BLaER1 treated with 17β-estradiol and CSF1 and Interleukin-3, amounts not matched to agents 10 nM and 100 nM (cell line): ENCODE measurements around the gene CFAP157.
A peak's percentile ranks its signal among the peaks of the same experiment; 100 is the strongest.

Experiments used
- H3K27ac ChIP-seq, 11 experiments: shearing (Covaris generic); formaldehyde crosslinking; 2 replicates each; pipeline ENCODE4 v1.8.1; 2022
- H3K27me3 ChIP-seq, 11 experiments: shearing (Covaris generic); formaldehyde crosslinking; 2 replicates each; pipeline ENCODE4 v1.8.1; 2022
- H3K36me3 ChIP-seq, 11 experiments: shearing (Covaris generic); formaldehyde crosslinking; 2 replicates each; pipeline ENCODE4 v1.8.1; 2022
- H3K4me1 ChIP-seq, 10 experiments: shearing (Covaris generic); formaldehyde crosslinking; 2 replicates each; pipeline ENCODE4 v1.8.1; 2022
- H3K4me2 ChIP-seq, 11 experiments: shearing (Covaris generic); formaldehyde crosslinking; 2 replicates each; pipeline ENCODE4 v1.8.1; 2022
- H3K4me3 ChIP-seq, 10 experiments: shearing (Covaris generic); formaldehyde crosslinking; 2 replicates each; pipeline ENCODE4 v1.8.1; 2022
- H3K9ac ChIP-seq, 11 experiments: shearing (Covaris generic); formaldehyde crosslinking; 2 replicates each; pipeline ENCODE4 v1.8.1; 2022
- H3K9me3 ChIP-seq, 11 experiments: shearing (Covaris generic); formaldehyde crosslinking; replicated peaks in 1 of 11; 2 replicates each; pipeline ENCODE4 v1.8.1; 2022
- H4K20me1 ChIP-seq, 11 experiments: shearing (Covaris generic); formaldehyde crosslinking; 2 replicates each; pipeline ENCODE4 v1.8.1; 2022
- Cebpa-rat ChIP-seq, 11 experiments: shearing (Covaris generic); IDR thresholded peaks; 2 replicates each; pipeline ENCODE4 v1.8.1; 2022

Gene CFAP157

DNA sequence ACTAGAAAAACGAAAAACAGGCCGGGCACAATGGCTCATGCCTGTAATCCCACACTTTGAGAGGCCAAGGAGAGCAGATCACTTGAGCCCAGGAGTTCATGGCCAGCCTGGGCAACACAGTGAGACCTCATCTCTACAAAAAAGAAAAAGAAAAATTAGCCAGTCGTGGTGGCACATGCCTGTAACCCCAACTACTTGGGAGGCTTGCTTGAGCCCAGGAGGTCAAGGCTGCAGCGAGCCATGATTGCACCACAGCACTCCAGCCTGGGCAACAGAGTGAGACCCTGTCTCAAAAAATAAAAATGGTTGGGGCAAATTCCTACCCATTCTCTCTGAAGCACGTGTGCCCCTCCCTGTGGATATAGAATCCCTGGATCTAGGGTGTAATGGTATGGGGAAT lies 8.4 kb upstream of the CFAP157 start:
- Histone ChIP-seq H3K4me3 (no peak overlapping the region), H3K27me3 (peaks cover 0 to 11% (median 6%) of the 10 kb centered on the region in 11 experiments; a peak in 11 of 22 replicates), H3K9me3 (peaks cover 0 to 6% (median 0%) of the 10 kb centered on the region in 11 experiments; a peak in 3 of 22 replicates), H3K4me2 (no peak overlapping the region), H3K9ac (no peak overlapping the region), H3K36me3 (peaks cover 0 to 16% (median 13%) of the 10 kb centered on the region in 11 experiments; a peak in 9 of 22 replicates), H3K4me1 (no peaks in the 10 kb centered on the region), H4K20me1 (peaks cover 0 to 3% (median 0%) of the 10 kb centered on the region in 11 experiments; a peak in 1 of 22 replicates), H3K27ac (no peak overlapping the region)
- no peak for TF ChIP-seq Cebpa-rat (IDR thresholded peaks at IDR 0.05)

- Histone ChIP-seq H3K27me3 (peaks cover 0 to 11% (median 6%) of the 10 kb centered on the region in 11 experiments; a peak in 11 of 22 replicates), H3K4me1 (no peaks in the 10 kb centered on the region), H3K4me2 (peak overlapping the region in 7 of 11 experiments; percentile 5 to 38 (median 12); a peak in 7 of 22 replicates), H3K27ac (no peak overlapping the region), H3K9me3 (peaks cover 0 to 6% (median 0%) of the 10 kb centered on the region in 11 experiments; a peak in 3 of 22 replicates), H3K9ac (no peak overlapping the region), H3K36me3 (peaks cover 0 to 8% (median 6%) of the 10 kb centered on the region in 11 experiments; a peak in 7 of 22 replicates), H4K20me1 (peaks cover 0 to 3% (median 0%) of the 10 kb centered on the region in 11 experiments; a peak in 2 of 22 replicates), H3K4me3 (no peak overlapping the region)
- TF ChIP-seq Cebpa-rat (IDR thresholded peaks at IDR 0.05): no peak
Observed at GRCh38 chr9:127698985-127699670, 7.7 kb upstream of the CFAP157 start.

DNA sequence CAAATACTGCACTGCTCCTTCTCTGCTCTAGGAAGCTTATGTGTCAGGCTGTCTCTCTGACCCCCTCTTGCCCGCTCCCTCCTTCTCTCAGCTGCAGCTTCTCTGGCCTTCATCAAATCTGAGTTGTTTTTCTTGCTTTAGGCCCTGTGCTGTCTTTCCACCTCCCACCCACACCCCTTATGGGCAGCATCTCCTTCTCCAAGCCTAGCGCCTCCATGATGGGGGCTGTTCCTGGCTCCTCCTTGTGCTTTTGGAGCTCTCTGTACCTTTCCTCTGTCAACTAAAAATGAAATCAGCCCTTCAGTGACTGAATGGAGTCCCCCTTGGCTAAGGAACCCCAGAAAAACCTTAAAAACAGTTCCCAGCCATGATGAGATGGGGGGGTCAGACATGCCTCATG lies 6.6 kb upstream of the CFAP157 start:
- no peak overlapping the region for H3K9ac ChIP-seq

GRCh38 chr9:127700594-127701255 lies 6.1 kb upstream of the CFAP157 start:
- Histone ChIP-seq H3K4me2 (no peak overlapping the region), H3K27me3 (peaks cover 0 to 11% (median 6%) of the 10 kb centered on the region in 11 experiments; a peak in 11 of 22 replicates), H3K27ac (no peak overlapping the region), H3K9me3 (peaks cover 0 to 6% (median 0%) of the 10 kb centered on the region in 11 experiments; a peak in 3 of 22 replicates), H3K4me3 (no peak overlapping the region), H3K4me1 (no peaks in the 10 kb centered on the region), H4K20me1 (peaks cover 0 to 9% (median 0%) of the 10 kb centered on the region in 11 experiments; a peak in 5 of 22 replicates), H3K36me3 (no peaks in the 10 kb centered on the region), H3K9ac (no peak overlapping the region)
- no peak for TF ChIP-seq Cebpa-rat (IDR thresholded peaks at IDR 0.05)

More for the DNA sequence above, 6.6 kb upstream of the CFAP157 start:
- Histone ChIP-seq H3K36me3 (no peaks in the 10 kb centered on the region), H4K20me1 (peaks cover 0 to 3% (median 0%) of the 10 kb centered on the region in 11 experiments; a peak in 2 of 22 replicates), H3K27ac (no peak overlapping the region), H3K9me3 (peaks cover 0 to 6% (median 0%) of the 10 kb centered on the region in 11 experiments; a peak in 3 of 22 replicates), H3K4me1 (no peaks in the 10 kb centered on the region), H3K4me3 (no peak overlapping the region), H3K27me3 (peaks cover 0 to 11% (median 6%) of the 10 kb centered on the region in 11 experiments; a peak in 11 of 22 replicates), H3K4me2 (no peak overlapping the region)
- no peak for TF ChIP-seq Cebpa-rat (IDR thresholded peaks at IDR 0.05)

DNA sequence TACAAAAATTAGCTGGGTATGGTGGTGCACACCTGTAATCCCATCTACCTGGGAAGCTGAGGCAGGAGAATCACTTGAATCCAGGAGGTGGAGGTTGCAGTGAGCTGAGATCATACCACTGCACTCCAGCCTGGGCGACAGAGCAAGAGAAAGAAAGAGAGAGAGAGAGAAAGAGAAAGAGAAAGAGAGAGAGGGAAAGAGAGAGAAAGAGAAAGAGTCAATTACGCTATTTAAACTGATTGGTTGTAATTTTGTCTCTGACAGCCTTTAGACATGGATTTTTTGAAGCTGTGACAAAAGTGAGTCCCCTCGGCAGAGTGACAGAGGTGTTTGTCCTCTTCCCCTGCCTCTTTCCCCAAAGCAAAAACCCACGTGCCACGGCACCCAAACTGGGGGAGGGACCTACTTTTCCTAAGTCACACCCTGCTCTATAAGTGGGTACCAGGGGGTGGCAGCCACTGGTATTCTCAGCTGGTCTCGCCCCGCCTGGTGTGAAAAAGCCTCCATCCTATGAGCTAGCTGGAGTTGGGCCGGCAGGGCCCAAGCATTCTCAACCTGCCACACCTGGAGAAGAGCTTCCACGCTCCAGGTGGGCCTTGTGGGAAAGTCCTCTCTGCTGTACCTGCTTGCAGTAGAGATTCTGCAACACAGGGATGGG lies 3.4 kb upstream of the CFAP157 start:
- H3K27me3 ChIP-seq: peaks cover 0 to 11% (median 6%) of the 10 kb centered on the region in 11 experiments; a peak in 11 of 22 replicates
- no peak overlapping the region for H3K9ac ChIP-seq
- no peaks in the 10 kb centered on the region for H3K36me3 ChIP-seq
- H3K4me3 ChIP-seq: no peak overlapping the region
- peaks cover 0 to 20% (median 0%) of the 10 kb centered on the region in 11 experiments; a peak in 9 of 22 replicates for H4K20me1 ChIP-seq
- H3K4me2 ChIP-seq: no peak overlapping the region
- peaks cover 9 to 17% (median 13%) of the 10 kb centered on the region in 10 experiments; a peak in 18 of 20 replicates for H3K4me1 ChIP-seq
- H3K27ac ChIP-seq: no peak overlapping the region
- peaks cover 0 to 6% (median 0%) of the 10 kb centered on the region in 11 experiments; a peak in 4 of 22 replicates for H3K9me3 ChIP-seq
- TF ChIP-seq Cebpa-rat (IDR thresholded peaks at IDR 0.05): no peak

GRCh38 chr9:127705577-127706379 lies 1.0 kb upstream of the CFAP157 start:
- H3K4me3 ChIP-seq: no peak overlapping the region
- peaks cover 0 to 39% (median 11%) of the 10 kb centered on the region in 11 experiments; a peak in 16 of 22 replicates for H4K20me1 ChIP-seq
- TF ChIP-seq Cebpa-rat (IDR thresholded peaks at IDR 0.05): no peak
- peaks cover 0 to 9% (median 0%) of the 10 kb centered on the region in 11 experiments; a peak in 6 of 22 replicates for H3K9me3 ChIP-seq
- no peak overlapping the region for H3K4me2 ChIP-seq
- no peak overlapping the region for H3K9ac ChIP-seq
- peaks cover 0 to 5% (median 0%) of the 10 kb centered on the region in 11 experiments; a peak in 2 of 22 replicates for H3K36me3 ChIP-seq
- H3K27me3 ChIP-seq: no peaks in the 10 kb centered on the region
- peaks cover 11 to 24% (median 19%) of the 10 kb centered on the region in 10 experiments; a peak in 19 of 20 replicates for H3K4me1 ChIP-seq
- H3K27ac ChIP-seq: no peak overlapping the region

DNA sequence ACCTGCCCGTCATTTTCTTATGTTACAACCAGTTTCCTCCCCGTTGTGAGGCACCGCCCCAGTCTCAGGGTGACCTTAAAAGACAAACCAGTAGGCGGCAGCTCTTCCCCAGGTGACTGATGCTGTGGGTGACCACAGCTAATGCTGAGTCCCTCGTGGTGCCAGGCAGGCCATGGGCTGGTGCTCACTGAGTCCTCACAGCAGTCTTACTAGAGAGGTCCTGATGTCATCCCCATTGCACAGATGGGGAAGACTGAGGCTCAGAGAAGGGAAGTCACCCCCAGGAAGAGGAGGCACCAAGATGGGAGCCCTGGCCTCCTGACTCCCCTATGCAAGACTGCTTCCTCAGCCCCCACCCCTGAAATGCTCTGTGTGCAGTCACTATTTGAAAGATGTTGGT lies 978 bp downstream of the CFAP157 start:
- H3K9me3 ChIP-seq: peaks cover 0 to 9% (median 0%) of the 10 kb centered on the region in 11 experiments; a peak in 6 of 22 replicates
- peaks cover 0 to 5% (median 0%) of the 10 kb centered on the region in 11 experiments; a peak in 2 of 22 replicates for H3K36me3 ChIP-seq
- no peak overlapping the region for H3K9ac ChIP-seq
- no peaks in the 10 kb centered on the region for H3K27me3 ChIP-seq
- H4K20me1 ChIP-seq: peaks cover 0 to 59% (median 31%) of the 10 kb centered on the region in 11 experiments; a peak in 19 of 22 replicates
- no peak for TF ChIP-seq Cebpa-rat (IDR thresholded peaks at IDR 0.05)
- peaks cover 25 to 44% (median 39%) of the 10 kb centered on the region in 10 experiments for H3K4me1 ChIP-seq
- no peak overlapping the region for H3K4me3 ChIP-seq
- H3K27ac ChIP-seq: no peak overlapping the region
- H3K4me2 ChIP-seq: peak overlapping the region in 9 of 11 experiments; percentile 21 to 60 (median 48); a peak in 16 of 22 replicates
